DOHH2 (cell line): ENCODE measurements around the gene POSTN.
A peak's percentile ranks its signal among the peaks of the same experiment; 100 is the strongest.

ENCODE experiments used
- H3F3A ChIP-seq: fragments of 200-600 bp; sonication (generic), shearing (Covaris generic); 2 replicates; pipeline ENCODE4 v1.6.0; 2016; ENCODE audit warnings: antibody characterized with exemption, mild to moderate bottlenecking; ENCODE audit not compliant: control insufficient read depth, insufficient read depth
- H3K27ac ChIP-seq: fragments of 200-600 bp; sonication (generic); 2 replicates; pipeline ENCODE4 v1.5.1; 2014; ENCODE audit warnings: low read depth, mild to moderate bottlenecking, low read length, moderate library complexity
- H3K27me3 ChIP-seq: fragments of 200-600 bp; sonication (generic); 2 replicates; pipeline ENCODE4 v1.6.1; 2014; ENCODE audit warnings: mild to moderate bottlenecking, low read length, mixed read lengths; ENCODE audit not compliant: control insufficient read depth
- H3K36me3 ChIP-seq: fragments of 200-600 bp; sonication (generic); 2 replicates; pipeline ENCODE4 v1.6.1; 2014; ENCODE audit warnings: mild to moderate bottlenecking, low read length, moderate library complexity, mixed read lengths; ENCODE audit not compliant: control insufficient read depth
- H3K4me1 ChIP-seq: fragments of 200-600 bp; sonication (generic); 2 replicates; pipeline ENCODE4 v1.6.1; 2014; ENCODE audit warnings: mild to moderate bottlenecking, low read length, mixed read lengths; ENCODE audit not compliant: control insufficient read depth
- H3K4me2 ChIP-seq: fragments of 200-600 bp; sonication (generic); 2 replicates; pipeline ENCODE4 v1.6.0; 2014; ENCODE audit warnings: mild to moderate bottlenecking, low read length, moderate library complexity
- H3K4me3 ChIP-seq: fragments of 200-600 bp; sonication (generic); 2 replicates; pipeline ENCODE4 v1.5.1; 2014; ENCODE audit warnings: mild to moderate bottlenecking, low read length, mixed read lengths
- H3K79me2 ChIP-seq: fragments of 200-600 bp; sonication (generic); 2 replicates; pipeline ENCODE4 v1.6.1; 2014; ENCODE audit warnings: mild to moderate bottlenecking, low read length, mixed read lengths; ENCODE audit not compliant: control insufficient read depth
- H3K9me2 ChIP-seq: fragments of 200-600 bp; sonication (generic); replicated peaks from 2 replicates; pipeline ENCODE4 v1.6.1; 2014; ENCODE audit warnings: mild to moderate bottlenecking, low read length, mixed read lengths; ENCODE audit not compliant: control insufficient read depth
- H3K9me3 ChIP-seq: fragments of 200-600 bp; sonication (generic); 2 replicates; pipeline ENCODE4 v1.6.1; 2014; ENCODE audit warnings: antibody characterized with exemption, low read length, mixed read lengths; ENCODE audit not compliant: control insufficient read depth, insufficient read depth
- H4K20me1 ChIP-seq: fragments of 200-600 bp; sonication (generic); 2 replicates; pipeline ENCODE4 v1.6.0; 2014; ENCODE audit warnings: low read depth, mild to moderate bottlenecking, antibody characterized with exemption, low read length, moderate library complexity; ENCODE audit not compliant: control insufficient read depth, insufficient read depth
- EZH2phosphoT487 ChIP-seq: fragments of 200-600 bp; sonication (generic); IDR thresholded peaks from 2 replicates; pipeline ENCODE4 v1.6.1; 2017; ENCODE audit warnings: borderline replicate concordance, mild to moderate bottlenecking, antibody characterized with exemption, low read length, moderate library complexity, mixed read lengths
- TF ChIP-seq, protein P1 (sequence below): fragments of 200-600 bp; sonication (generic); IDR thresholded peaks from one replicate; pipeline ENCODE4 v1.5.1; 2014; ENCODE audit warnings: antibody characterized with exemption, mild to moderate bottlenecking, low read depth, low read length; ENCODE audit not compliant: poor library complexity, severe bottlenecking

The POSTN gene

DNA sequence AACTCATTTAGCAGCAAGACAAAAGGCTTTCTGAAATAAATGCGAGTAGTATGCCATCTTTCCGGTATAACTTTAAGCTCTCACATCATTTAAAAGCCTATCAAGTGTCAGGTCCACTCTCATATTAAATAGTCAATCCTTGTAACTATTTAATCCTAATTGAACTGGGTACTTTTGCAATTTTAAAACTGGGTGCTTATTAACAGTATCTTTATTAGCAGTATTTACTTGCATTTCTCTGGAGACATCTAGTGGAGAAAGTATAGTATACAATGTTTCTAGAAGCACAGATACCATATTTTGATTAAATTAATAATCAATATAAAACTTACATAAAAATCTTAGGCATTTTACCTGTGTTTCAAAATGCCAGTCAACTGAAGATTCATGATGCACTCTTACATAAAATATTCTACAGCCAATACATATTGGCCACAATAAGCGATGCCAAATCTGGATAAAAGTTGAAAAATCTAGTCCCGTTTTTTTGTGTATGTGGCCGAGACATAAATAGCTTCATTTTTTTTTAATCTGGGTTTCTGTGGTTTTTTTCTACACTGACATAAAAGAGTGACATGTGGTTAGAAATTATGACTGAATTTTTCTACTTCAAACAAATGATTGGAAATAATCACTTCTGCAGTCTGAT lies 4.3 kb upstream of the POSTN start:
- no peak for TF ChIP-seq EZH2phosphoT487
- TF ChIP-seq, protein P1, sequence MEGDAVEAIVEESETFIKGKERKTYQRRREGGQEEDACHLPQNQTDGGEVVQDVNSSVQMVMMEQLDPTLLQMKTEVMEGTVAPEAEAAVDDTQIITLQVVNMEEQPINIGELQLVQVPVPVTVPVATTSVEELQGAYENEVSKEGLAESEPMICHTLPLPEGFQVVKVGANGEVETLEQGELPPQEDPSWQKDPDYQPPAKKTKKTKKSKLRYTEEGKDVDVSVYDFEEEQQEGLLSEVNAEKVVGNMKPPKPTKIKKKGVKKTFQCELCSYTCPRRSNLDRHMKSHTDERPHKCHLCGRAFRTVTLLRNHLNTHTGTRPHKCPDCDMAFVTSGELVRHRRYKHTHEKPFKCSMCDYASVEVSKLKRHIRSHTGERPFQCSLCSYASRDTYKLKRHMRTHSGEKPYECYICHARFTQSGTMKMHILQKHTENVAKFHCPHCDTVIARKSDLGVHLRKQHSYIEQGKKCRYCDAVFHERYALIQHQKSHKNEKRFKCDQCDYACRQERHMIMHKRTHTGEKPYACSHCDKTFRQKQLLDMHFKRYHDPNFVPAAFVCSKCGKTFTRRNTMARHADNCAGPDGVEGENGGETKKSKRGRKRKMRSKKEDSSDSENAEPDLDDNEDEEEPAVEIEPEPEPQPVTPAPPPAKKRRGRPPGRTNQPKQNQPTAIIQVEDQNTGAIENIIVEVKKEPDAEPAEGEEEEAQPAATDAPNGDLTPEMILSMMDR = peak; percentile 28
- H3K36me3 ChIP-seq = no peaks in the 10 kb centered on the region
- no peaks in the 10 kb centered on the region for H3K9me2 ChIP-seq
- no peaks in the 10 kb centered on the region for H3K27me3 ChIP-seq
- no peak overlapping the region for H3K4me2 ChIP-seq
- H4K20me1 ChIP-seq = no peaks in the 10 kb centered on the region
- no peaks in the 10 kb centered on the region for H3K9me3 ChIP-seq
- H3K27ac ChIP-seq = no peak overlapping the region
- no peaks in the 10 kb centered on the region for H3K4me1 ChIP-seq
- no peak overlapping the region for H3K4me3 ChIP-seq
- H3K79me2 ChIP-seq = no peaks in the 10 kb centered on the region
- H3F3A ChIP-seq = no peaks in the 10 kb centered on the region

DNA sequence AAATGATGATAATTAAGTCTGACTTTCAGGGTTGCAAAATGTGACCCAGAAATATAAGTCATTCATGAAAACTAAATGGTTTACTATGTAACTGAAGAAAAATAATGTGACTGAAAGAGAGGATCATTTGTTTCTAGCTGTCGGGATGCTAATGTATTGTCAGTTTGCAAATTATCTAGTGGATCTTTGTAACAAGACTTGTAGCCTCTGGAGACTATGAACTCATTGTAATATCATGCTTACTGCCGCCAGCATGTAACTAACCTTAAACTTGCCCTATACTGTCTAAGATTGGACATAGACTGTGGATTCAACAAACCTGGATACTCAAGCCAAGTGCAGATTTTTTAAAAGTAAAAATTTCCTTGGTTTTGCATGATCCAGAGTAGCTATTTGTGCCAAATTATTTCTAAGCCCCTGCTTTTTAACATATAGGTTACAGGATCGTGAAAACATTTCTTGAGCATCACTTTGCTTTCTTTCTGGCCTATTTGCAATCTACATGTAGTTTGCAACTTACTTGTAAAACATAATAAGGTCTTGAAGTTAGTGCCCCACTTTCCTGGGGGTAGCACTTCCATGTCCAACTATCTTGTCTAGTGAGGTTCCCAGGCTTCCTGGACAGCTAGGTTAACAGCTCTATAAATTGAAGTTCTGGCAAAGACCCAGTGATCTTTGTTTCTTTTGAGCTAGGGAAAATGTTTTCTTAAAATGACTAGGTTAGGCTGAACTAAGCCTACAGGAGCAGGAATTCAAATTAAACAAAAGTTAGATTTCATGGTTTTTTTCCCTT lies 3.3 kb upstream of the POSTN start:
- Histone ChIP-seq H3K36me3 (no peaks in the 10 kb centered on the region), H3K79me2 (no peaks in the 10 kb centered on the region), H4K20me1 (no peaks in the 10 kb centered on the region), H3K27ac (no peak overlapping the region), H3F3A (no peaks in the 10 kb centered on the region), H3K4me2 (no peak overlapping the region), H3K27me3 (no peaks in the 10 kb centered on the region), H3K4me3 (no peak overlapping the region), H3K4me1 (no peaks in the 10 kb centered on the region), H3K9me3 (no peaks in the 10 kb centered on the region), H3K9me2 (no peaks in the 10 kb centered on the region)
- no peak for TF ChIP-seq EZH2phosphoT487
- TF ChIP-seq, protein P1 = no peak

DNA sequence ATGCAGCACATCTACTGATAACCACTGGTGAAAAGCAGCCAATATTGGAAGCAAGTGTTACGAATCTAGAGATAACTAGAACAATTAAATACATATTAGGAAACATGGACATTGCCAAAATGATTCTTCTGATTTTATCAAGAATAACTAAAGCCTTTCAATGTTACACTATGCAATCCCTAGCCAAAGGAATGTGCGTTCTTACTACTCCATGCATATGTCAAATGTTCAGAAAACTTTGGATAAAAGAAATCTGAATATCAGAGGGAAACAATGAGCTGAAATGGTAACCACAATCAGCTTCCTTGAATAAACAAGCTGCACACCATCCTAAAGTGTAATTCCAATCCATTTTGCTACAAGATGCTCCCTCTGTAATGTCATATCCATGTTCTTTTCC lies 951 bp upstream of the POSTN start:
- Histone ChIP-seq H3K4me3 (no peak overlapping the region), H3K9me2 (no peaks in the 10 kb centered on the region), H3K9me3 (no peaks in the 10 kb centered on the region), H3K4me1 (no peaks in the 10 kb centered on the region), H3F3A (no peaks in the 10 kb centered on the region), H3K27me3 (no peaks in the 10 kb centered on the region), H3K4me2 (no peak overlapping the region), H3K27ac (no peak overlapping the region), H3K79me2 (no peaks in the 10 kb centered on the region), H3K36me3 (no peaks in the 10 kb centered on the region), H4K20me1 (no peaks in the 10 kb centered on the region)
- TF ChIP-seq EZH2phosphoT487 = no peak
- TF ChIP-seq, protein P1 = no peak
